ENCODE measurements around the gene CCL11.
"Not testable (repeated sequence)": the region's sequence is repeated elsewhere in the genome, so short reads cannot be mapped to it uniquely, and the experiment has no call there.

The CCL11 gene

DNA sequence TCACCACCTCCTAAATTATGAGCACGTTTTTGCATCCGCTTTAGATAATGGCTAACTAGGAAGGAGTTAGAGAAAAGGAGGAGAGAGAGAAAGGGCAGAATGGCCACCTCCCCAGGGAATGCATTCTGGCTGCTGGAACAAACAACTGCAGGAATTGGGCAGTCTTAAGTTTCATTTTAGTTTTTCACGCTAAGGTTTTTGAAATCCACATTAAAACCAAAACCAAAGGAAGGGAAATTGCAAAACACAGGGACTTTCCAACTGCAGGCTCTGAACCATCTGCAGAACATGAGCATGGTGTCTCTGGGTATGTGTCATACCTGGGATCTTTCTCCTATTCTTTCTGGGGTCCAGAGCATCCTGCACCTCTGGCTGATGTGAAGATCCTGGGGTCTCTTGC is 21.6 kb downstream of the CCL11 start:
- DNase-seq (ENCODE audit: low read depth in 2 of 2) = no peak

DNA sequence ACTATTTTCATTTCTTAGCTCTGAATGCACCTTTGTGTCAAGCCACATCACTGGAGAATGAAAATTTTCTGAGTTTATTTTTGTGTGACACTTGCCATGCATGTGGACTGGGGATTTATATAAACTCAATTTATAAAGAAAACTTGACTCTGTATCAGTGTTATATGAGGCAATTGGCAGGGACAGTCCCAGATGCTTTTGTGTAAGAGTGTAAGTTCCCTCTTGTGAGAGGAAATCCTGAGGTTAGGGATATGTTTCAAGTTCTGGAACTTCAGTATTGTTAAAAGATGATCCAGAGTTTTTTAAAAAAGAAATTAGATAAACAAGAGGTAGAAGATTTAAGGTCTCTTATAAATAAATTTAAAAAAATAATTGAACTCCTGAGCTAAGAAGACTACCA is 22.8 kb downstream of the CCL11 start:
- DNase-seq (ENCODE audit: low read depth in 2 of 2) = no peak

GRCh38 chr17:34311291-34311690 is 25.7 kb downstream of the CCL11 start:
- no peak for DNase-seq (ENCODE audit: low read depth in 2 of 2)

DNA sequence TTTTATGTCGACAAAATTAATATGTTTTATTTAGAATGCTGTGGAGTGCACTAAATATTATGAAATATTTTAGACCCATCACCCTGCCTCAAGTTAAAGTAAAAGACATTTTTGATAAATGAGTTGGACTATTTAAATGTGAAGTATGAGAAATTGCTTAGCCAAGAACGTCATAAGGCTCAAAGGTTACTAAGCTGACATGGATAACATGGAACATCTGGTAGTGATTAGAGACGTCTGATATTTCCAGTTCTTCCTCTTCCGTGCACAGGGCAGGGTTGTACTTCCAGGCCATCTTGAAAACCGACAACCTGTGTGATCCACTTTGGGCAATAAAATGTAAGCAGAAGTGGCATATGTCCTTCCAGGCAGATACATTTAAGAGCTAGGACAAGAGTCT is 26.5 kb downstream of the CCL11 start:
- DNase-seq (ENCODE audit: low read depth in 2 of 2) = no peak

DNA sequence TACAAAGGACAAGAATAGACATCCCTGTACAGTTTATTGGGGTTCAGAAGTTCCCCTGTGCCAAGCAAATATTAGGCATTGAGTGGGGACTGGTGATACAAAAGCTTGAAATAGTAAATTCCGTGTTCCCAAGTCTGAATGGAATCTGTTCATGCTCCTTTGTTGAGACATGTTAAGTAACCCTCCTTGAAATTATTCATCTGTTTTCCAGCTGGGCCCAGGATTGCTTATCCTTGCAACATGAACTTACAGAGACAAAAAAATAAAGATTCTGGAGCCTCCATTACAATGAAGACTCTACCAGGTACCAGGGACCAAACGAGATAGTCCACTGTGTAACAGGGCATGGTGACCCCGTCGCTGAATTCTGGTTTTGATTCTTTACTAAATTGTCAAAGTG is 27.6 kb downstream of the CCL11 start:
- DNase-seq (ENCODE audit: low read depth in 2 of 2) = no peak

- no peak for DNase-seq (ENCODE audit: low read depth in 2 of 2)
These were observed 28.7 kb downstream of the CCL11 start for GRCh38 chr17:34314279-34314678.

DNA sequence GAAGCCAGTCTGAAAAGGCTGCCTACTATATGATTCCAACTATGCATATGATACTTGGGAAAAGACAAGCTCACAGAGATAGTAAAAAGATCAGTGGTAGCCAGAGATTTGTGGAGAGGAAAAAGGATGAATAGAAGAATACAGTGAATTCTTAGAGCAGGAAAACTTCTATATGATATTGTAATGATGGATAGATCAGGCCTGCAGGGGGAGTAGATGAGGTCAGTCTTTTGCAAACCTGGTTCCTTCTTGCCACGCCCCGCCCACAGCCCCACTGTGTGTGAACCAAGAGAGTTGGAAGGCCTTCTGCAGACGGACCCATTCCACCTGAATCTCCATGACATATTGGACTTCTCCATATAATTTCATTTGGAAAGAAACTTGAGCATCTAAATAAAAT is 32.9 kb downstream of the CCL11 start:
- no peak for DNase-seq (ENCODE audit: low read depth in 2 of 2)

DNA sequence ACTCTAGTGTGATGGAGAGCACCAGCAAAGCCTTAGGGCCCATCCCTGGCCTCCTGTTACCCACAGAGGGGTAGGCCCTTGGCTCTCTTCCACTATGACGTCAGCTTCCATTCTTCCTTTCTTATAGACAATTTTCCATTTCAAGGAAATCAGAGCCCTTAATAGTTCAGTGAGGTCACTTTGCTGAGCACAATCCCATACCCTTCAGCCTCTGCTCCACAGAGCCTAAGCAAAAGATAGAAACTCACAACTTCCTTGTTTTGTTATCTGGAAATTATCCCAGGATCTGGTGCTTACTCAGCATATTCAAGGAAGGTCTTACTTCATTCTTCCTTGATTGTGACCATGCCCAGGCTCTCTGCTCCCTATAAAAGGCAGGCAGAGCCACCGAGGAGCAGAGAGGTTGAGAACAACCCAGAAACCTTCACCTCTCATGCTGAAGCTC is 33.5 kb downstream of the CCL11 start, which contains the start of gene CCL8:
Gene CCL8, plus strand, starts transcription at position 397 of the 445 bp plus-strand sequence. CDS start 67 bp downstream, outside the sequence.
- no peak for DNase-seq (ENCODE audit: low read depth in 2 of 2)

DNA sequence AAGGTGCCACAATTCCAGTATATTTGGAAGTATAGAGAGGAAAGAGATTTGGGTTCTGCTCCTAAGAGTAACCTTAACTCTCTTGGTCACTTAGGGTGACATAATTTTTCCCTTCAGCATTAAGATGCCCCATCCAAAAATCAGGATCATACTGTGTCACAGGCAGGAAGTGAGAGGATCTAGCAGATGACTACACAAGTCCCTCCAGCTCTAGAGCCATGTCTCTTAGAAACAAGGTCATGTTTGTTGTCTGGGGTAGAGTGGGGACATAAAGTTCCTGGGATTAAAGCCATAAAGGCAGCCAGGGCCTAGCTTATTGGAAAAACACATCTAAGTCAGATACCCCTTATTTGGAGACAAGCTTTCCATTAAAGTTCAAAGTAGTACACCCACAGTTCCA is 36.4 kb downstream of the CCL11 start:
- no peak for DNase-seq (ENCODE audit: low read depth in 2 of 2)

DNA sequence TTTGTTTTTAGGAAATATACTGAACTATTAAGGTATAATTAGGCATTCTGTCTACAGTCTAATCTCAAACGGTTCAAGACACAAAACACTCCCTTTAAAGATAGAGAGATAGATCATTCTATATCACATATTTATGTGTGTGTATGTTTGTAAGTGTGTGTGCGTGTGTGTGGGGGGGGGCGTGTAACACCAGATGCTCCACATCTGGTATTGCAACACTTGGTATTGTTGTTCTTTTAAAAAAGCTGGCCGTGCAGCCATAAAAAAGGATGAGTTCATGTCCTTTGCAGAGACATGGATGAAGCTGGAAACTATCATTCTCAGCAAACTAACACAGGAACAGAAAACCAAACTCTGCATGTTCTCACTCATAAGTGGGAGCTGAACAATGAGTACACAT is 42.0 kb downstream of the CCL11 start:
- DNase-seq (ENCODE audit: low read depth in 2 of 2) = not testable (repeated sequence)

GRCh38 chr17:34337701-34338100 is 52.2 kb downstream of the CCL11 start:
- no peak for DNase-seq (ENCODE audit: low read depth in 2 of 2)
